GM19328 (cell line): Measurements from ENCODE around the gene NLRP12.
"Not testable (repeated sequence)": the region's sequence is repeated elsewhere in the genome, so short reads cannot be mapped to it uniquely, and the experiment has no call there.

ENCODE experiments used
- ATAC-seq: cut with Tn5 transposase; IDR thresholded peaks from one replicate; pipeline ENCODE4 v1.9.1; 2021; ENCODE audit warnings: mild to moderate bottlenecking, moderate library complexity; ENCODE audit not compliant: unreplicated experiment

The NLRP12 gene

GRCh38 chr19:53785196-53785889 is 38.8 kb downstream of the NLRP12 start:
- no peak for ATAC-seq

- no peak for ATAC-seq
These were observed 41.4 kb downstream of the NLRP12 start for GRCh38 chr19:53782698-53783097.

DNA sequence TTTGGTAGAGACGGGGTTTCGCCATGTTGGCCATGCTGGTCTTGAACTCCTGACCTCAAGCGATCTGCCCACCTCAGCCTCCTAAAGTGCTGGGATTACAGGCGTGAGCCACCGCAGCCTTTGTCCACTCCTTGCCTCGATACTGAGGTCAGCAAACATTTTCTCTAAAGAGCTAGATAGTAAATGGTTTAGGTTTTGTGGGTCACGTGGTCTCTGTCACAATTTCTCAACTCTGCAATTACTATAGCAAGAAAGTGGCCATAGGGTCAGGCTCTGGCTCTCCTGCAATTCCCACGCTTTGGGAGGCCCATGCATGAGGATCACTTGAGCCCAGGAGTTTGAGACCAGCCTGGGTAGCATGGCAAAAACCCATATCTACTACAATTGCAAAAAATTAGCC is 42.8 kb downstream of the NLRP12 start:
- ATAC-seq, result not testable (repeated sequence)

DNA sequence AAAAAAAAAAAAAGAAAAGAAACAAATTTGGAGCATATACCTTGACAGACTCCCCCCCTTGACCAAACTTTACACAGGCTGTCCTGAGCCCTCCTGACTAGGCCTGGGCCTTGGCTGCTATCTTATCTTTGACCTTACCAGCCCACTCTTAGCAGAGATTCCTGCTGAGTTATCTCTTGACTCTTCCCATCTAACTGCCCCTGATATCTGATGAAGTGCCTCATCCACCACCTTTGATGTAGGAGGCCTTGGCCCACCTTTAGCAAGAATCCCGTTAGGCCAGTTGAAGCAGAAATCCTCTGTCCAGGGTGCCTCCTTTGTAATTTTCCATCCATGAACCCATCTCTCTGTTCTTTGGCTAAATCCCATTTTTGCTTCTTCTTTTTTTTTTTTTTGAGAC is 43.6 kb downstream of the NLRP12 start:
- no peak for ATAC-seq

DNA sequence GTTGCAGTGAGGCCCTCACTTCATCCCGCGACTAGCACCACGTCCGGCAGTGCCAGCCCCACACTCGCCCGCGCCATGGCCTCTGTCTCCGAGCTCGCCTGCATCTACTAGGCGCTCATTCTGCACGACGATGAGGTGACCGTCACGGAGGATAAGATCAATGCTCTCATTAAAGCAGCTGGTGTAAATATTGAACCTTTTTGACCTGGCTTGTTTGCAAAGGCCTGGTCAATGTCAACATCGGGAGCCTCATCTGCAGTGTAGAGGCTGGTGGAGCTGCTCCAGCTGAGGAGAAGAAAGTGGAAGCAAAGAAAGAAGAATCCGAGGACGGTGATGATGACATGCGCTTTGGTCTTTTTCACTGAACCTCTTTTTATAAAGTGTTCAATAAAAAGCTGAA is 48.6 kb downstream of the NLRP12 start:
- ATAC-seq, result no peak

DNA sequence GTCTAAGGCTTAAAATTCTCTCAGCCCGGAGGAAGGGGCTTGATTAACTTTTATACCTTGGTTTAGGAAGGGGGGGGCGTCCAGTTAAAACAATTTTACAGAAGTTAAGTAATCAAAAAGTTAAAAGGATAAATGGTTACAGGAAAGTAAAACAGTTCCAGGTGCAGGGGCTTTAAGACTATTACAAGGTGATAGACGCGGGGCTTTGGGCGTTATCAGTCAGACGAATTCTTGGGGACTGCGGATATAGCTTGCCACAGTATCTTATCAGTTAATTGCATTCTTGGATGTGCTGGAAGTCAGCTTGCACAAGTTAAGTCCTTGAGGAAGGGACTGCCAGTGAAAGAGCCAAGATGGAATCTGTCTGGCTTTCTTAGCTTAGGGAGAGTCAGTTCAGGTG is 49.6 kb downstream of the NLRP12 start:
- ATAC-seq, result not testable (repeated sequence)

DNA sequence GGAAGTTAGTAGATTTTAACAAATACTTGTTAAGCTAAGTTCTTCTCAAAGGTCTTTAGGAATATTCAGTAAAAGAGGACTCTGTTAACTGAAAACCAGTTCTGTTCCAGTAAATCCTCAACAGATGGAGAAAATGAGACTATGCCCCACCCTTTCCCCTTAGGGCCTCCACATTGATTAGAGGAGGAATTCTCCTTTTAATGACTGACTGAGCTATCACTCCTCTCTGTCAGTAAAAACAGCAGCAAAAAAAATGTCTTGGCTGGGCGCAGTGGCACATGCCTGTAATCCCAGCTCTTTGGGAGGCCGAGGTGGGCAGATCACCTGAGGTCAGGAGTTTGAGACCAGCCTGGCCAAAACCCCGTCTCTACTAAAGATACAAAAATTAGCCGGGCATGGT is 50.1 kb downstream of the NLRP12 start:
- ATAC-seq, result no peak

GRCh38 chr19:53772943-53773342 is 51.2 kb downstream of the NLRP12 start:
- ATAC-seq, result no peak

- no peak for ATAC-seq
These were observed 53.0 kb downstream of the NLRP12 start for GRCh38 chr19:53771144-53771543.

GRCh38 chr19:53769696-53770309 is 54.3 kb downstream of the NLRP12 start:
- ATAC-seq, result not testable (repeated sequence)

DNA sequence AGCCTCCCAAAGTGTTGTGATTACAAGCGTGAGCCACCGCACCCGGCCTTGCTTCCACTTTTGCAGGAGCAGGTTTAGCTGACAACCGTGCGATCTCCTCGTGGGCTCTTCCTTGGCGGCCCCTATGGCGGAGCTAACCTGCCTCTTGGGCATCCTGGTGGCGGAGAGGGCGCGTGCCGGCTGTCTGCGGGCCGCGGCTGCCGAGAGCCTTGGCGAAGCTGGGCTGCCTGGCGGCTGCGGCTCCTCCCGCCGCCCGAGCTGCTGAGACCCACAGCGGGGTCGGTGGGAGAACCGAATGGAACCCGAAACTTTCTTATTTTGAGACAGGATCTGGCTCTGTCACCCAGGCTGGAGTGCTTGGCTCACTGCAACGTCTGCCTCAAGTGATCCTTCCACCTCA is 55.7 kb downstream of the NLRP12 start:
- ATAC-seq, result no peak

- ATAC-seq, result not testable (repeated sequence)
These were observed 65.1 kb downstream of the NLRP12 start for GRCh38 chr19:53758991-53759390.
